Stimulated activated CD8-positive, alpha-beta memory T cell treated with anti-CD3 and anti-CD28 coated beads, Interleukin-2, amount 100 ng/mL, for 48 hours (primary cell): ENCODE data around the gene EWSR1.

ENCODE experiments used
- DNase-seq, 2 donors: peaks; one replicate each; pipeline ENCODE4 v3.0.0-alpha.2; 2020; ENCODE audit warnings: low read depth in 2 of 2

Gene EWSR1

DNA sequence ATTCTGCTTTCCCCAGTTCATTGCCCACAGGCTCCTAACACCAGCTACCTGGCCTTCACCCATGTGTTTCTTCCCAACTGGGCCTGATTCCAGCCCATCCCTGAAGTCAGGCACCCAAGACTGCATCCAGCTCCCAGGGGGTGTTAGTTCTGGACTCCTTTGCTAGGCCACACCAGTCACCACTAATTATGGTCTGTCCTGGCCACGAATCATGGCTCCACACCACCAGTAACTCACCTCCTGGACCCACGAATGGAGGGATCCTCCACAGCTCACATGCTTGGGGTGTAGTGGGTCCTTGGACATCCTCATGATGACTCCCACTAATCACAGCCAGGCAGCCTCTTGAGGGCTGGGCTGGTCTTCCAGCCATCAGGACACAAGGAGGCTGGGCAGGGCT lies 51.0 kb downstream of the EWSR1 start:
- DNase-seq, result no peak

DNA sequence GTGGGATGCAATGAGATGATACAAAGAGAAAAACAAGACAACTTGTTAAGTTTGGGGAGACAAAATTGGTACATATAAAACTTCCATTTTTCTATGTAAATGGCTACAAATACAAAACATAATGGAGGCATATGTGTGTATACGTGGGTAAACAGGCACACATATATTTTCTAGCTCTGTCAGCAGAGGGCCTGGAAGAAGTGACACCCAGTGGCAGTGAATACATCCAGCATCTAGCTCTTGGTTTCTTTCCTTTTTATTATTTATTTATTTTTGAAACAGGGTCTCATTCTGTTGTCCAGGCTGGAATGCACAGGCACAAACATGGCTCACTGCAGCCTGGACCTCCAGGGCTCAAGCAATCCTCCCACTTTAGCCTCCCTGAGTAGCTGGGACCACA lies 52.5 kb downstream of the EWSR1 start:
- DNase-seq, result no peak

DNA sequence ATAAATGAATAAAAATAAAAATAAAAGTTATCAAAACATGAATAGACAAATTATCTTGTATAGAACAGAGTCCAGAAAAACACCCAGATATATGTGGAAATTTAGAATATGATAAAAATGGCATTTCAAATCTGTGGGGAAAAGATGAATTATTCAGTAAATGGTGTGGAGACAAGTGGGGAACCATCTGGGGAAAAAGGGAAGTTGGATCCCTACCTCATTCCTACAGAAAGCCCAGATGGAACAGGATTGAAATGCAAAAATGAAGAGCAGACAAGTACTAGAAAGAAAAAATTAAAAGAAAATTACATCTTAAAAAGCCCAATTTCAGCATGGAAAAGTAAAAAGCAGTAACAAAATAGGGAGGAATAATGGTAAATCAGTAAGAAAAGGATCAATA lies 55.6 kb downstream of the EWSR1 start:
- DNase-seq, result no peak

DNA sequence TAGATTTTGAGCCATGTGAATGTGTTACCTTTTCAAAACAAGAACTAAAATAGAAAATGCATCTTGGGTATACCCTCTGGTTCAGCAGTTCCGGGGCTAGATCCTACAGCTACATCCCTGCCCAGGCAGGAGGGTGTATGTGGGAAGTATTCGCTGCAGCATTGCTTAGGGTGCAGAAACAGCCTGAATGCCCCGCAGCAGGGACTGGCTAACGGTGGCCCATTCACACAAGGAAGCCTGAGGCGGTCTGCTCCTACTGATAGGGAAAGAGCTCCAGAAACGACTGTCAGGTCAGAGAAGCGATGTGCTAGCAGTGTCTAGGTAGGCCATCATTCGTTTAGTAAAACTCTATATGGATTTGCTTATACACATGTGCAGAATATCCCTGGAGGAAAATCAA lies 57.3 kb downstream of the EWSR1 start:
- DNase-seq, result no peak

DNA sequence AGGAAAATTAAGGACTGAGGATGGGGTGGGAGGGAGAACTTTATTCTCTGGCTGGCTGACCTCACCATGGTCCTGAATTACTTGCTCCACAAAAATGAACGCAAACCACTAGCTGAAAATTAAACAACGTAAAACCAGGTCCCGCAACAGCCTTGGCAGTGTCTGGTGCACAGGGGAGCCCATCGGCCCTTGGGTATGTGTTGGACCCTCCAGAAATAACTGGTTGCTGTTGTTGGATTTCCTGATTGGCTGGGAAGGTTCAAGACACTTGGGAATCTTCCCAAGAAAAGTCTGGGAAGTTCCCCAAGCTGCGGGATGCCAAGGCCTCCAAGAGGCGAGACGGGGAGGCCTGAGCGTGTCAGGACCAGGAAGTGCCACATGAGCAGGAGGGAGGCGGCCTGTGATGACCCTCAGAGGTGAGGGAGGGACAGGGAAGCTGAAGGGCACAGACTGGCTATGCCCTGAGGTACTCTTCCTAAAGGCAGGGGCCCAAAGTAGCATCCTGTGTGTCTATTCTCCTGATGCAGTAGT lies 57.8 kb downstream of the EWSR1 start:
- no peak for DNase-seq

DNA sequence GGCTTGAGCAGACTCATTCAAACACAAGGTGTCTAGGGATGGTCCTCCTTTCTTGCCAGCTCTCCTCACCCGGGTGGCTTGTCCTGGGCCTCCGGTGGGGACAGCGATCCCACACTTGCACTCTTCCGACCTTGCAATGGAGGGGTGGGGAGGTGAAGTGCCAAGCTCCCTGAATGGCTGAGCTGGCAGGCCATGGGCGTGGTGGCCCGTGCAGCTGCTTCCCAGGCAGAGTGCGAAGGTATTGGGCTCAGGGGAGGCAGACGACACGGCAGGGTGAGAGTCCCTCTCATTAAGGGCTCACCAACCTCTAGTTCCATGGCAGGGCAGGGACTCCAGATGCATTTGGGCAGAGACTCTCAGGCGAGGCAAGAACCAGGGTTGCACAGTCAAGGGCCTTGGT lies 58.4 kb downstream of the EWSR1 start:
- DNase-seq, result no peak

DNA sequence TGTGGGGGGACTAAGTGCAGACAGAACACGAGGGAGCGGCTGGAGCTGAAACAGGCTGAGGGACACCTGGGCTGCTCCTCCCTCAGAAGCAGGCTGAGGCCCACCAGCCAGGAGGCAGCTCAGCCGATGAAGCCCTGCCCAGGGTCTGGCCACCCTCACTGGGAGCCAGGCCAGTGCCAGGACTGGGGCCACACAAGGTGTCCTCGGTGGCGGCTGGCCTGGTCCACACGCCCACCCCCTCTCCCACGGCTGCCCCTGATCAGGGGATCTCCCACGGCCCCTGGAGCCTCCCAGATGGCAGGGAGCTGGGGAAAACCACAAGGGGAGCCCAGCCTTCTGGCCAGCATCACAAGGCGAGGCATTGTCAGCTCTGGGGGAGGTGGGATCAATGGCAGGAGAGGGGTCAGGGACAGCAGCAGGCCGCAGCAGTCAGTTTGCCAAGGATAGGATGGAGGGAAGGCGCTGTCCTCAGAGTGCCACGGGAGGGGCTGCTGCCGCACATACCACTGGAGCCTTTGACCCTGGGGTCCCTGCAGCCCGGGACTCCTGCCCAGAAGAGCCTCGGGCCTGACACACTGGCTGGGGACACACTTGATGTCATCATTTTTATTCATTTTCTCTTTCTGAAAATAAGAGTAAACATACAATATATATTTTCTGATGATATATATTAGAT lies 59.2 kb downstream of the EWSR1 start:
- DNase-seq, result no peak

DNA sequence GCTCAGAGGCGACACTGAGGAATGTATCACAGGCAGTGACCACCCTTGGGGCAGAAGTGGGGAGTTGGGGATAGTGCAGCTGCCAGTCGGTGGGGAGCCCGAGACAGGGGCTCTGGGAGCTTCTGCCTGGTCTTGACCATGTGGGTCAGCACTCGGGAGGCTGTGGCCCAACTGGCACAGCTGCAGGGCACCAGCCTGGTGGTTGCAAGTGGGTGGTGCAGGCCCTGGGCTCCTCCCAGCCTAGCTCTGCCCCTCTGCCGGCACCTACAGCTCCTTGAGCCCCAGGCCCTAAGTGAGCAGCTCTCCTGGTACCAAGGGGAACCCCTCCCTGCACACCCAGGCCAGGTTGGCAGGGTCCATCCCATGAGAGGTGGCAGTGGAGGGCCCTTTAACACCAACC lies 60.0 kb downstream of the EWSR1 start:
- DNase-seq, result no peak

DNA sequence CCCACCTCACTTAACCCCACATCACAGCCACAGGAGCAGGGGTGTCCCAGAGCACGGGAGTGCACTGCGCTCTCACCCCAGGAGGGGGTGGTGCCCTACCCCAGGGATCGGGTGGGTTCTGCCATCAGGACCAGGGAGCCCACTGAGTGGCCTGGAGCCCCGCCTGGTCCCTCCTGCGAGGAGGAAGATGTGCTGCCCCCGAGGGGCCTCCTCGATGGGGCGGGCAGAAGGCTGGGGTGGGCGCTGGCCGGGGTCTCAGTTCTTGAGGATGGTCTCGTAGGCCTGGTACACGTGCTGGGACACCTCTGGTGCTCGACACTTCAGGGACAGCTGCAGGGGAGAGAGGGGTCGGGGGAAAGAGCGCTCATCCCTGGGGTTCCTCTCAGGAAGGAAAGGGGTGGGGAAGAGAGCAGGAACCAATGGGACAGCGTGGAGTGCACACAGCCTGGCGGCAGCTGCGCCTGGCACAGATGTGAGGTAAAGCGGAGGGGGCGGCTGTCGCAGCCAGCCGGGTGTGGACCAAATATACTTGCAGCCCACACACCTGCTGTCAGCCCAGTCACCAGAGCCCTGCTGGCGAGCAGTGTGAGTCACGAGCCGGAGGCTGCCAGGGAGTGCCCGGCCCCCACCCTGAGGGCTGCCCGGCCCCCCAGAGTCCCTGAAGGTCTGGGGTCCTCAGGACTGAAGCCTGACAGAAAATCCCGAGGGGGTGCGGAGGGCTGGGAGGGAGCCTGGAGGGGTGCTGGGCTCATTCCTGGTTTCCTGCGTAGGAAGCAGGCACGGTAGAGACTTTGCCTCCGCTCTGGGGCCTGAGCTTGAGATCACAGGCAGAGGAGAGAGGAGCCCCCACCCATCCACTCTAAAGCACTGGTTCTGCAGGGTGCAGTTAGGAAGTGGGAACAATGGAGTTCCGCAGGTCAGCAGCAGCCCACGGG lies 60.8 kb downstream of the EWSR1 start:
- DNase-seq, result no peak

DNA sequence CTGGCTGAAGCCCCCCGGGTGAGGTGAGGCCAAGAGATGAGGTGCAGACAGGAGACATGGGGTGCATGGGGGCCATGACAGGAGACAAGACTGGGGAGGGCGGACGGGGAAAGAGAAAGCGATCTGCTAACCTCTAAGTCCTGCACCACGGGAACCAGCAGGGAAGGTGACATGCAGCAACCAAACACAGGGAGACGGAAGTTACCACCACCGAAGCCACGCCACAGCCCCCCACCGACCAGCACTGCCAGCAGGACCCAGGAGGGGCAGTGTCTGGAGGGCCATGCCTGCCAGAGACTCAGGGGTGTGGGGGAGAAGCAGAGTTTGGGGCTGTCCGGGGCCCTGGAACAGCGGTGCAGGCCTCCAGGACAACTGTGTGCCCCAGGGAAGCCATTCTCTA lies 61.5 kb downstream of the EWSR1 start:
- no peak for DNase-seq

DNA sequence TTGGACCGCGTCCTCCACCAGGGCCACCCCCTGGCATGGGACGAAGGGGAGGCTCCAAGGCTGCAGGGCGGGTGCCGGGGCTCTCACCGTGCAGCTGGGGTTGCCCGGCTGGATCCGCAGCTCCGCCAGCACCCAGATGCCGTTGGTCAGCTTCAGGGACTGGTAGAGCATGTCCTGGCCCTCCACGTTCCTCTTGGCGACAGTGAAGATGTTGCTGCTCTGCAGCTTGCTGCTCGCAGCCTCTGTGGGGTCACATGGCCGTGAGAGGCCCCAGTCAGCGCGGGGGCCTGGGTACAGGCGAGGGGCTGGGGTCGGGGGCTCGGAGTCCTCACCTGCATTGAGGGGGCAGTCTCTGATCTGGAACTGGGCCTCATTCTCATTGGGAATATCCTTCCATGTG lies 62.2 kb downstream of the EWSR1 start:
- DNase-seq, result no peak

DNA sequence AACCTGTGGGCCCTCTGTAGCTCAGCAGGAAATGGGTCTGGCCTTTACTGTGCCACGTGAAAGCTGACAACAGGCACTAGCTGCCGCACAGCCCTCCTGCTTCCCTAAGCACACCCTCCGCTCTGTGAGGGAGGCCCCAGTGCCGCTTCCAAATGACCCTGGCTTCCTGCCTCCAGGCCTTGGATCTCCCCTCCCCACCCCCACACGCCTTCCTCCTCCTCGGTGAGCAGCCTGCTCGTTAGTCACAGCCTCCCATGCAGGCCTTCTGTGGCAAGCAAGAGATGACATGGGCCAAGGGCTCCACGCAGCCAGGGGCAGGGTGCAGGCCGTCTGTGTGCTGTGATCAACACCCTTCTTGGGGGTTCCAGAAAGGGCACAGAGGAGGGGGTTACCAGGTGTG lies 62.7 kb downstream of the EWSR1 start:
- DNase-seq, result no peak

DNA sequence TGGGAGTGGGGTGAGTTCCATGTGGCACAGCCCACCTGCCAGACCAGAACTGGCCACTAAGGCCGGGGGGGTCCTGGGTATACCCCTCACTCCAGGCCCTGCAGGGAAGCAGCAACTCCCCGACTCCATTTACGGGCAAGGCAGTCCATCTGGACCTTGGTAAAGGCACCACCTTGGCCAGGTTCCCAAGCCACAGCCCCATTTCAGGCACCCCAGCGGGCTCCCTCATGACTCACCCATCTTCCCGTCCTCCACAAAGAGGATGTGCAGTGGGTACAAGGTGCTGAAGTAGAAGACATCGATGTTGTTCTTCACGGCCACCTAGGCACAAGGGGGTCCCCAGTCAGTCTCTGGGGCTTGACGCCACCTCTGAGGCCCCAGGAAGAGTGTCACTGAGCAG lies 63.1 kb downstream of the EWSR1 start:
- DNase-seq, result no peak

DNA sequence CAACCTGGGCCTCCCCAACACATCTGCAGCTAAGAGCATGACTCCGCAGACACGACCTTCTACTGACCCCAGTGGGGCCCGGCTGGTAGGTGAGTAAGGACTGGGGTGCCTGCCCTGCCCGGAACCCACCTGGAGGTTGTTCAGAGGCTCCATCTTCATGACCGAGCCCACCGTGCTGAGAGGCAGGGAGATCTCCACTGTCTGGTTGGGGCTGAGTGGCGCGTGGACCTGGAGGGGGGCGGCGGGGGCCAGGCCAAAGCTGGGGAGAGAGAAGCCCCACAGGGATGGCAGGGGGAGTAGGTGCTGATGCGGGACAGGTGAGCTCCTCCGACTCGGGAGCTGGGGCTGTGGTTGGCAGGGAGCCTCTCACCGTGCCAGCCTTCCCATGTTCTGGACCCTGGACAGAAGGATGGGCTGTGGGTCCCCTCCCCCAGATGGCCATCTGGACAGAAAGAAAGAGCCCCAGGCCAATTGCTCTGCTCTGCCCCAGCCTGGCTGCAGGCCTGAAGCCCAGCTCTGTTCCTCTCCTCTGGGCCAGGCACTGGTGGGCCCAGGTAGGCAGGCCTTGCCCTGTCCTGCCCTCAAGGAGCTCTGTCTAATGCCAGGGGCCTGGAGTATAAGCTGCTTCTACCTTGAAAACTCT lies 63.7 kb downstream of the EWSR1 start:
- no peak for DNase-seq

DNA sequence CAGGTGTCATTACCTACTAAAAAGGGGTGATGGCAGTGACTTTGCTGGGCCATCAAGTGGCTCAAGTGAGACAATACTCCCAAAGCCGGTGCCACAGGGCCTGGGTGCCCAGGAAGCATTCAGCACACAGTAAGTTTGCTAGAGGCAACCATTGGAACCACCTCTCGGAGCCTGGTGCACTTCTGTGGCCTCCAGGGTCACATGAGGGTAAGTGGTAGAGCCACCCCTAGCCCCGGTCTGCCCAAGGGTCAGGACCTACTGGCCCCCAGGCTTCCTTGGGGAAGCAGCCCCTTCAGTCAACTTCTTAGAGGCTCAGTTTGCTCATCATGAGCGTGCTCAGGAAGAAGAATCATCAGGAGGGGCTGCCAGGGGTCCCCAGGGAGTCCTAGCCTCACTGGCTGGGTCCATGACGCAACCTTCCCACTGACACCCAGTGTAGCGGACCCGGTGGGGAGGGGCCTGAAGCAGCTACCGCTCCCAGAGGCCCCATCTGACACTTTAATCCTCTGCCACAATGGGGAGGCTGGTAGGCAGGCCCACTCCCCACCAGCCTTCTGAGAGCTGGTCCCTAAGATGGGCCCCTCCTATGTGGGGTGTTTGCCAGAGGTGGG lies 64.9 kb downstream of the EWSR1 start:
- no peak for DNase-seq

DNA sequence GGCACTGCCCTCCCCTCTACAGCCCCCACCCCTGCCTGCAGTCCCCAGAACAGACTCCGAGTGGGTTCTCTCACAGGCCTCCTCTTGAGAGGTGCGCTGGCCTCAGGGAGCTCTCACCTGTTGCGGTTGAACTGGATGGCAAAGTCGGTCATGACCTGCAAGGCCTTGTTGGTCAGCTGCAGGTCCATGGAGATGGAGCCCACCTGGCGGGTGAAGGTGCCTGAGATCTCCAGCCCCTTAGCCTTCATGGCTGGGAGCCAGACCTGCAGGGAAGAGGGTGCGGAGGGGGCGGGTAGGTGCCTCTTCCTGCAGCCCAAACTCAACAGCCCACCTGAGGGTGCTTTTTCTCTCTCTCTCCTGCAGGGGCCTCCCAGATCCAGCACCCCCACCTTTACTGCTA lies 66.1 kb downstream of the EWSR1 start:
- DNase-seq, result no peak

DNA sequence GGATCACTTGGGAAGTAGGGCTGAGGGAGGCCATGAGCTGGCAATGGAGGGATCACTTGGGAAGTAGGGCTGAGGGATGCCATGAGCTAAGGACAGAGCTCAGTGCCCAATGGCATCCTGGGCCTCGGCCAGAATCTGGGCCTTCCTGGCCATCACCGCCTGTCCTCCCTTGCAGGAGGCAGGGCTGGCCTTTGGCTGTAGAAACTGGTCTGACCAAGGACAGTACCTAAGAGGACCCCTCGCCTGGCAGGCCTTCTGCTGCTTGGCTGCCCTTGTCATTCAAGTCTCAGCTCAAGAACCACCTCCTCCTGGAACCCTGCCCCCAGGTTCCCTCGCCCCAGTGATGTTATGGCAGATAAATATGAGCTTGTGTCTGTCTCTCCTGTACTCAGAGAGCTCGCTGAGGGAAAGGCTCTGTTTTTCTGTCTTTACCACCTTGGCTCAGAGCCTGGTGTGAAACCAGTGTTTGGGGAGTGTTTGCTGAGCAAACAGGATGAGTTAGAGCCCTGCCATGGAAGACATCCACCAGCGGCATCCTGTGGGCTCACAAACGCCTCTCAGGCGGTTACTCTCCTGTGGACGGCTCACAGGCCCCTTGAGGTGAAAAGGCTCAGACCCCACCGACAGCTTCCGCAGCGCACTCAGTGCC lies 66.8 kb downstream of the EWSR1 start:
- DNase-seq, result no peak

DNA sequence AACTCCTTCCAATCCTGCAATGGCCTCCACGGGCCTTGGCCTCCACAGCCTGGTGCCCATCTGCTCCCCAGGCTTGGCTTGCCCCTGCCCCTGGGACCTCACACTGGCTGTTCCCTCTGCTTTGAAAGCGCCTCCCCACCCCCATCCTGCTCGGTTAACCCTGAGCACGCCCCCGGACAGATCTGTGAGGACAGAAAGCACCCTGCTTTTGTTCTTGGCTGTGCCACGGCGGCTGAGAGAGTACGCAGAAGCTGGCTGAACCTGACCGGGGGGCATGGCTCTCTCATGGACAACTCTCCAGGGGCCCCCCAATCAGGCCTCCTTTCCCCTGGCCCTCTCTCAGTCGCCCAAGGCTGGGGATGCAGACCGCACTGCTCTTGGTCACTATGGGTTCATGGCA lies 67.6 kb downstream of the EWSR1 start:
- DNase-seq, result no peak

DNA sequence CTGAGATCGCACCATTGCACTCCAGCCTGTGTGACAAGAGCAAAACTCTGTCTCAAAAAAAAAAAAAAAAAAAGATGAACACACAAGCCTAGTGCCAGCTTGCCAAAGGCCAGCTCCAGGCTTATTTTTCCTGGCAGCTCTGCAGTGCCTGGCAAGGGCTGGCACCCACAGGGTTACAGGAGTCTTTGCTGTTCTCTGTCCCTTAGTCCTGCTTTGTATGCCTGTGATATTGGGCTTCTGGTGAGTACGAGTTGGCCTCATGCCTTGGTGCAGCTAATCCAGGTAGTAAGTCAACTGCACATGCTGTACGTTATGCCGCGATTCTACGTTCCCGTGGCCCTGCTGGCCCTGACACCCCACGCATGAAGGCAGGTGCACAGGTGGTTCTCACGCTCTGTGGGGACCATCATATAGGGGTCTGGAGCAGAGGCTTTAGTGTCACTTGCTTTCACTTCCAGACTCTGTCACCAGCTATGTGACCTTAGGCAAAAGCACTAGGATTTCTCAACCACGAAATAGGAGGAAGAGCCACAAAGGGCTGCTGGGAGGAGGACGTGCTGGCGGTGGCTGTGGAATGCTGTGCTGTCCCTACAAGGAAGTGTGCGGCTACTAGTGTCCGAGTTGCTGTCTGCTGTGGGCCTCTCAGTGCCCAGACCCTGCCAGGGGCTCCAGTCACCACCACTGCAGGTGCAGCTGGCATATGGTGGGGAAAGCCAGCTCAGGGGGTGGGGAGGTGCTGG lies 68.9 kb downstream of the EWSR1 start:
- DNase-seq, result no peak

DNA sequence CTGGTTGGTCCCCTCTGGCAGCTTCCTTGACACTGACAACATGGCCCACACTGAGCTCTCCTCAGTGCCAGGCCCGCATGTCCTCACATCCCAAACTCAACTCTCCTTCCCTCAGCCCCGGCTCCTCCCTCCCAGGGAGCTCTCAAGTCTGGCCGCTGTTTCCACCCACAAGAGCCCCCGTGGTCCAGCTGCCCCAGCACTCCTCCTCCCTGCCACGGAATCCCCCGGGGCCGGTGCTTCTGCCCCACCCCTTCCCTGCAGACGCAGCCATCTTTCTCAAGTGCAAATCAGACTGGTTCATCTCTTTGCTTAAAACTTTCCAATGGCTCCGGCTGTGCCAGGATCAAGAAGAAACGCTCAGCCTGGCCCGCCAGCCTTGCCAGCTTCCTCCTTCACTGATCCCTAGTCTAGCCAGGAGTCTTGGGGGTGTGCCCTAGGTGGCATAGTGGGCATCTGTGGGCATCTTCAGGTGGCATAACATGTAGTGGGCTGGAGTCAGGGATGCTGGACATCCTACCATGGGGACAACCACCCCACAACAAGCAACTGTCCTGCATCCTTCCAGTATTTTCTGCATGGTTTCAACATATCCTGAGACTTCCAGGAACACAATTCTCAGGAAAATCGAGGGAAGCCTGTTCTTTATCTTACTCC lies 69.7 kb downstream of the EWSR1 start:
- no peak for DNase-seq
